NCI-H69 (cell line): Measurements from ENCODE around the gene ZNF738.

Experiments used
- DNase-seq: peaks from one replicate; lab custom pipeline; 2025; lab: John Stamatoyannopoulos, UW

Gene ZNF738

DNA sequence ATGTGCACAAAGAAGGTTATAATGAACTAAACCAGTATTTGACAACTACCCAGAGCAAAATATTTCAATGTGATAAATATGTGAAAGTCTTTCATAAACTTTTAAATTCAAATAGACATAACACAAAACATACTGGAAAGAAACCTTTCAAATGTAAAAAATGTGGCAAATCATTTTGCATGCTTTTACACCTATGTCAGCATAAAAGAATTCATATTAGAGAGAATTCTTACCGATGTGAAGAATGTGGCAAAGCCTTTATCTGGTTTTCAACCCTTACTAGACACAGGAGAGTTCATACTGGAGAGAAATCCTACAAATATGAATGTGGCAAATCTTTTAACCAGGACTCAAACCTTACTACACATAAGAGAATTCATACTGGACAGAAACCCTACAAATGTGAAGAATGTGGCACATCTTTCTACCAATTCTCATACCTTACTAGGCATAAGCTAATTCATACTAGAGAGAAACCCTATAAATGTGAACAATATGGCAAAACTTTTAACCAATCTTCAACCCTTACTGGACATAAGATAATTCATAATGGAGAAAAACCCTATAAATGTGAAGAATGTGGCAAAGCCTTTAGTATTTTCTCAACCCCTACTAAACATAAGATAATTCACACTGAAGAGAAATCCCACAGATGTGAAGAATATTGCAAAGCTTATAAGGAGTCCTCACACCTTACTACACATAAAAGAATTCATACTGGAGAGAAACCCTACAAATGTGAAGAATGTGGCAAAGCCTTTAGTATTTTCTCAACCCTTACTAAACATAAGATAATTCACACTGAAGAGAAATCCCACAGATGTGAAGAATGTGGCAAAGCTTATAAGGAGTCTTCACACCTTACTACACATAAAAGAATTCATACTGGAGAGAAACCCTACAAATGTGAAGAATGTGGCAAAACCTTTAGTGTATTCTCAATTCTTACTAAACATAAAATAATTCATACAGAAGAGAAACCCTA lies 64.5 kb downstream of the ZNF738 start:
- DNase-seq: no peak
